ENCODE results near the gene ADGRL3.

Gene ADGRL3

GRCh38 chr4:61678297-61678696, 478.2 kb downstream of the ADGRL3 start:
- TF ChIP-seq SNAI2 (CRISPR knock-in tag; IDR thresholded peaks at IDR 0.05) (no peak), POU6F1 (CRISPR knock-in tag; IDR thresholded peaks at IDR 0.05; ENCODE audit: borderline replicate concordance, low read depth) (no peak), BACH2 (CRISPR knock-in tag; IDR thresholded peaks at IDR 0.05; ENCODE audit: borderline replicate concordance) (no peak), ZNF8 (CRISPR knock-in tag; IDR thresholded peaks at IDR 0.05) (no peak), ZFP30 (CRISPR knock-in tag; IDR thresholded peaks at IDR 0.05) (no peak), CREB5 (CRISPR knock-in tag; IDR thresholded peaks at IDR 0.05; ENCODE audit: low read depth) (no peak), RARB (CRISPR knock-in tag; IDR thresholded peaks at IDR 0.05) (no peak), GLIS3 (CRISPR knock-in tag; IDR thresholded peaks at IDR 0.05) (no peak), CSDC2 (CRISPR knock-in tag; IDR thresholded peaks at IDR 0.05) (no peak), ZNF70 (CRISPR knock-in tag; IDR thresholded peaks at IDR 0.05) (no peak), ARNTL (CRISPR knock-in tag; IDR thresholded peaks at IDR 0.05; ENCODE audit: borderline replicate concordance, low read depth) (no peak), TCF4 (CRISPR knock-in tag; IDR thresholded peaks at IDR 0.05; ENCODE audit: borderline replicate concordance) (no peak), TOX (CRISPR knock-in tag; IDR thresholded peaks at IDR 0.05; ENCODE audit: borderline replicate concordance) (no peak), OSR1 (CRISPR knock-in tag; IDR thresholded peaks at IDR 0.05) (no peak), ISL1 (CRISPR knock-in tag; IDR thresholded peaks at IDR 0.05) (no peak), ZFP3 (CRISPR knock-in tag; IDR thresholded peaks at IDR 0.05) (no peak)
- no peak for ATAC-seq

GRCh38 chr4:61693520-61693919, 493.4 kb downstream of the ADGRL3 start:
- no peak for TF ChIP-seq CSDC2 (CRISPR knock-in tag; IDR thresholded peaks at IDR 0.05)
- TF ChIP-seq TOX (CRISPR knock-in tag; IDR thresholded peaks at IDR 0.05; ENCODE audit: borderline replicate concordance): no peak
- TF ChIP-seq OSR1 (CRISPR knock-in tag; IDR thresholded peaks at IDR 0.05): no peak
- TF ChIP-seq ISL1 (CRISPR knock-in tag; IDR thresholded peaks at IDR 0.05): peak; percentile 95
- TF ChIP-seq POU6F1 (CRISPR knock-in tag; IDR thresholded peaks at IDR 0.05; ENCODE audit: borderline replicate concordance, low read depth): no peak
- TF ChIP-seq TSHZ2 (CRISPR knock-in tag; IDR thresholded peaks at IDR 0.05): 0 out of 2 replicates have a peak, but pooled peaks have one; percentile 60
- TF ChIP-seq PPARA (CRISPR knock-in tag; IDR thresholded peaks at IDR 0.05; ENCODE audit: borderline replicate concordance): no peak
- peak; percentile 61; the same call in 1 of the 2 replicates for TF ChIP-seq TCF4 (CRISPR knock-in tag; IDR thresholded peaks at IDR 0.05; ENCODE audit: borderline replicate concordance)
- no peak for TF ChIP-seq ARNTL (CRISPR knock-in tag; IDR thresholded peaks at IDR 0.05; ENCODE audit: borderline replicate concordance, low read depth)
- TF ChIP-seq GLIS3 (CRISPR knock-in tag; IDR thresholded peaks at IDR 0.05): 0 out of 2 replicates have a peak, but pooled peaks have one; percentile 3
- TF ChIP-seq BACH2 (CRISPR knock-in tag; IDR thresholded peaks at IDR 0.05; ENCODE audit: borderline replicate concordance): no peak
- no peak for TF ChIP-seq ZFP30 (CRISPR knock-in tag; IDR thresholded peaks at IDR 0.05)
- no peak for TF ChIP-seq CREB5 (CRISPR knock-in tag; IDR thresholded peaks at IDR 0.05; ENCODE audit: low read depth)
- no peak for TF ChIP-seq ZNF8 (CRISPR knock-in tag; IDR thresholded peaks at IDR 0.05)
- TF ChIP-seq PATZ1 (CRISPR knock-in tag; IDR thresholded peaks at IDR 0.05; ENCODE audit: borderline replicate concordance): 0 out of 2 replicates have a peak, but pooled peaks have one; percentile 30
- TF ChIP-seq ZNF70 (CRISPR knock-in tag; IDR thresholded peaks at IDR 0.05): no peak
- no peak for TF ChIP-seq RARB (CRISPR knock-in tag; IDR thresholded peaks at IDR 0.05)
- TF ChIP-seq ZC3H10 (CRISPR knock-in tag; IDR thresholded peaks at IDR 0.05): no peak
- TF ChIP-seq CSRNP3 (CRISPR knock-in tag; IDR thresholded peaks at IDR 0.05): no peak
- TF ChIP-seq ZFP3 (CRISPR knock-in tag; IDR thresholded peaks at IDR 0.05): no peak
- TF ChIP-seq ZNF565 (CRISPR knock-in tag; conservative IDR thresholded peaks at IDR 0.05; ENCODE audit: low read depth): no peak
- no peak for TF ChIP-seq SNAI2 (CRISPR knock-in tag; IDR thresholded peaks at IDR 0.05)
- no peak for TF ChIP-seq ESRRG (CRISPR knock-in tag; IDR thresholded peaks at IDR 0.05)
- no peak for ATAC-seq
